DLD1 (cell line): Measurements from ENCODE around the gene OR13D1.
"Not testable (repeated sequence)": the region's sequence is repeated elsewhere in the genome, so short reads cannot be mapped to it uniquely, and the experiment has no call there.

Source experiments
- in situ Hi-C: cut with HindIII; loops from 2 replicates; pipeline ENCODE4 v1.10.0; 2017; ENCODE audit warnings: low sequenced_read_pairs

The OR13D1 gene

DNA sequence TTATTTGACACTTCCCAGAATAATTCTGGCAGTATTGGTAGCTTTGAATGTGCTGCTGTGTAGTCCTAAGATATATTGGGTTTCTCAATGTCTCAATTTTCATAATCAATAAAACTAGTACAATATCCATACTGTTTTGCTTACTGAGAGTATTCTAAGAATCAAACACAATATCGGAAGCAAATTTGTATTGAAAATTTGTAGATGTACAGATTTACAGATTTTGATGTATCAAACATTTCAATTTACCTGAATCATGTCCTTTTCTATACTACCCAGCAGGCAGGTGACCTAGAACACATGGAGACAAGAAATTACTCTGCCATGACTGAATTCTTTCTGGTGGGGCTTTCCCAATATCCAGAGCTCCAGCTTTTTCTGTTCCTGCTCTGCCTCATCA is at the start of gene OR13D1:
OR13D1 (plus strand) TSS at position 301 of the 400 bp plus-strand sequence; CDS start at position 301, 0 bp downstream.
- in situ Hi-C loops: no loop called here

DNA sequence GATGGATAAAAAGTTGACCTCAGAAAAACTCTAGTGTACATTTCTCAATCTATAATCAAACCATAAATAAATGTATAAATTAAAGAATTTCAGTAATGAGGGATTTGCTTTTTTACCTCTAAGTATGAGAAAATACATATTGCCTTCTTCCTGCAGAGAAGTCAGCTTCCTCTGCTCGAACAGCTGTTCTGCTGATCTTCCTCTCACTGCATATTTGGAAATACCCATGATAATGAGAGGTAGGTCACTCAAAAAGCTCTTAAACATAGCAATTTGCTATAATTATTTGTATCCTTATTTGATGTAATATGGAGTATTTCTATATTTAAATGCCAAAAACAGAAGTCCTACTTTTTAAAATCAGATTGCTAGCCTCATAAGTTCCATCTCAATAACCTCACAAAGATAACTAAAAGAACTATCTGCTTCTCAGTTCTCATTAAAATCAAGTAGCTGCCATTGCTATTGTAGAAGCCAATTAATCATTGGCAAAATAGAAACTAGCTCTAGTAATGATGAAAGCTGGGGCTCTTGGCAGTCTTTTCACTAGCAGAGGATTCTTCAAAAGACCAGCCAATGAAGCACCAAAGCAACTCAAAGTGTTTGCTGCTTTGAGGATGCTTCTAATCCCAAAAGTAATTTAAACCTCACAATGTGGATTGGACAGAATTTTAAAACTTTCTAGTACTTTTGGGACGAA is 35.7 kb upstream of the OR13D1 start:
- in situ Hi-C loops: no loop called here

DNA sequence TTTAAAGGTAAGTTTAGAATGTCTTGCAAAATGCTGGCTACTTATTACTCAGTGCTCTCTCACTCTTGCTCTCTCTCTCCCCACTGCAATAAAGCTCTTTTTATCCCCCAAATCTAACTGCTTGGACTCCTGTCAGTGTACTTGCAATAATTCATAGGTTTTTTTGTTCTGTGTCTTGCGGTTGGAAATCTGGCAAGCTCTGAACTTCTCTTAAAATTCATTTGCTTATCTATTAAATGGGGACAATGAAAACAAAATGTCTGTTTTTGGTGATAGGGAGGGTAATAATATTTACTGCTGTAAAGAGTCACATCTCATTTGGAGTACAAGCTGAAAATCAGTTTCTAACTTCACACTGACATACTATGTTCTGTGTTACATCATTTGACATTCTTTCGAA is 18.7 kb upstream of the OR13D1 start:
- in situ Hi-C loops: no loop called here

GRCh38 chr9:104682642-104683041 is 11.7 kb upstream of the OR13D1 start:
- in situ Hi-C loops: no loop called here

DNA sequence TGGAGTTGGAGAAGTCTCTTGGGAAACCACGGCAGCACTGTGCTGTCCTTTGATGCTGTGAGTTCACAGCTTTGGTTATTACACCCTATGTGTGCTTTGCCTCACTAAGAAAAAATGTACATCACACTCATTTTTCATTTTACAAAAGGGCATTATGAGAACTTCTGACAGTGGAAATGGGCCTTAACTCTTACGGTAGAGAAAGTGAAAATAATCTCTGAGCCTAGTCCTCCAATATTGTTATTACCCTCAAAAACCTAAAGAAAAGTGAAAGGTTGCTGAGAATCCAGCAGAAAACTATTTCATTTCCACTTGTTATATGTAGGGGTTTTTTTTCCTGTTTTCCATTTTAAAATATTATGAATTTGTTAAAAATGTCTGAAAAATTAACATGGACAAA is 8.2 kb upstream of the OR13D1 start:
- in situ Hi-C loops: no loop called here

DNA sequence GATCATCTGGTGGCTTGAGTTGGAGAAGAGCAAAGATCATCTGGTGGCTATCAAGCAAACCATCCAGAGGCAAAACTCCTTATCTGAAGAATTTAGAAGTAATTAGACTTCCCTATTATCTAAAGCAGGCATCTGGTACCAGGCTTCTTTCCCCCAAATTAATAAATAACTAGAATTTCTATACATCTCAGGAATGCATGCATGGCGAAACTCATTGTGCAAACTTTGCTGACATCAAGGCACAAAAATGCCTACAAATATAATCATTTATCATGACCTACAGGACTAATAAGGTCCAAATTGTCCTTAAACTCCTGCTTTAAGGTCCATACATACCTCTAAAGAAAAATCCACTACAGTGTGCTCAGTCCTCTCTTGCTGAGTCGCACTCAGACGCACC is 6.0 kb downstream of the OR13D1 start:
- in situ Hi-C loops: no loop called here

- in situ Hi-C loops: not testable (repeated sequence)
Observed at GRCh38 chr9:104708737-104709136, 14.4 kb downstream of the OR13D1 start.

GRCh38 chr9:104711604-104712003 is 17.3 kb downstream of the OR13D1 start:
- in situ Hi-C loops: no loop called here

DNA sequence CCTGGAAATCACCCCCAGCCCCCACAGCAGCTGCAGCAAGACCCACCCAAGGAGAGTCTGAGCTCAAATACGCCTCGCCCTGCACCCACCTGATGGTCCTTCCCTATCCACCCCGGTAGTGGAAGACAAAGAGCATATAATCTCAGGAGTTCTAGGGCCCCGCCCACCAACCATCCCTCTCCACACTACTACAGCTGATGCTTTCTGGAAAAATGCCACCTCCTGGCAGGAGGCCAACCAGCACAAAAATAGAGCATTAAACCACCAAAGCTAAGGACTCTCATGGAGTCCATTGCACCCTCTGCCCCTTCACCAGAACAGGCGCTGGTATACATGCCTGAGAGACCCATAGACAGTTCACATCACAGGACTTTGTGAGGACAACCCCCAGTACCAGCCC is 30.7 kb downstream of the OR13D1 start:
- in situ Hi-C loops: no loop called here

GRCh38 chr9:104738452-104738851 is 44.1 kb downstream of the OR13D1 start:
- in situ Hi-C loops: no loop called here

DNA sequence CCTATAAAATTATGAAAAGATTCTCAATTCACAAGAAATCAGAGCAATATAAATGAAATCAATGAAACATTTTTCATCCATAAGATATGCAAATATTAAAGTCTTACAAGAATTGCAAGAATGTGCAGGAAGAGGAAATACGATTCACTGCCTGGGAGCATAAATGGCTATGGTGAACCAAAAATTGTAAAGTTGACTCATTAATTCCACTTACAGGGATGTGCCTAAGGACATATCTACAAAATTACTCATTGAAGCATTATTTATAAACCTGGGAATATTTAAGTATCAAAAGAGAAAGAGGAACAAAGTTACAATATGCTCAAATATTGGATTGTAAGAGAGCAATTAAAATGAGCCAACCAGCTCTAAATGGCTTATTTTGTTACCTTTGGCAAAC is 46.3 kb downstream of the OR13D1 start:
- in situ Hi-C loops: no loop called here

DNA sequence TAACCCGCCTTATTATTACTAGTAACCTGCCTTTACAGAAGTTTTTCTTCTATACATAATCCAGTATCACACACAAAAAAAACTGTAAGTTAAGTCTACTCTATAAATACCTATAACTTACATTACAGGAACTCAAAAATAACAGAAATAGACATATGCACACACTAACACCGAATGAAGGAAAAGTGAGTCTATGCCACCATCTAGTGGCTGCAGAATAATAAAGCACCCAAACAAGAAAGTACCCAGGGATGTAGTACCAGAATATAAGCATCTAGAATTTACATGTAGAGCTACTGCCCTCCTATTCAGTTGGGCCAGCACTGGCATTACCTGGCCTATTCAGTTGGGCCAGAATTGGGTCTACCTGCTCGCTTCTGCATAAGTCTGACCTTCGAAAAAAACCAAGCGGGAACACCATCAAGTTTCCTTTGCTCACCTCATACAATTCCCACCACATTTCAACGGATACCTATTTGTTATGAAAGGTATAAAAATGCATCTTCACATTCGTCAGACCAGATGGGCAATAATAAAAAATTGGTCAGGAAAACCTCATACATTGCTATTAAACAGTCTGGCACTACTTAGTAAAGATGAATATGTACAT is 49.2 kb downstream of the OR13D1 start:
- in situ Hi-C loops: no loop called here
